ENCODE data around the gene ESF1. TPM values are rescaled to one million over a fixed set of nuclear protein-coding genes. Genes with fewer than 3 reads are reported as not detected.
"Not testable (repeated sequence)": the region's sequence is repeated elsewhere in the genome, so short reads cannot be mapped to it uniquely, and the experiment has no call there.

Gene ESF1
- total RNA-seq, 4 donors from 2014 or later = 3.1 to 18.0 (median 13.2) TPM

GRCh38 chr20:13745784-13746183, 38.9 kb downstream of the ESF1 start:
- H3K9me3 ChIP-seq = no peaks in the 10 kb centered on the region
- DNase-seq = no peak
- no peak overlapping the region for H3K27ac ChIP-seq
- intact Hi-C loops (cut with DNase I; ENCODE audit: low total_unique reads) = no loop called here
- no peak overlapping the region for H3K4me3 ChIP-seq
- H3K4me1 ChIP-seq = no peaks in the 10 kb centered on the region
- TF ChIP-seq POLR2A (IDR thresholded peaks at IDR 0.05) (no peak), CTCF (IDR thresholded peaks at IDR 0.05) (no peak)
- no peaks in the 10 kb centered on the region for H3K36me3 ChIP-seq
- no peaks in the 10 kb centered on the region for H3K27me3 ChIP-seq

- H3K27me3 ChIP-seq = no peaks in the 10 kb centered on the region
- TF ChIP-seq CTCF (IDR thresholded peaks at IDR 0.05) = no peak
- TF ChIP-seq POLR2A (IDR thresholded peaks at IDR 0.05) = no peak
- H3K36me3 ChIP-seq = no peaks in the 10 kb centered on the region
- H3K4me3 ChIP-seq = no peak overlapping the region
- H3K9me3 ChIP-seq = no peaks in the 10 kb centered on the region
- H3K4me1 ChIP-seq = no peaks in the 10 kb centered on the region
- intact Hi-C loops (cut with DNase I; ENCODE audit: low total_unique reads) = no loop called here
- no peak for DNase-seq
- no peak overlapping the region for H3K27ac ChIP-seq
Measured at GRCh38 chr20:13744352-13744751, 40.4 kb downstream of the ESF1 start.

GRCh38 chr20:13741879-13742278, 42.8 kb downstream of the ESF1 start:
- no peak for TF ChIP-seq POLR2A (IDR thresholded peaks at IDR 0.05)
- TF ChIP-seq CTCF (IDR thresholded peaks at IDR 0.05) = no peak
- Histone ChIP-seq H3K36me3 (no peaks in the 10 kb centered on the region), H3K27me3 (no peaks in the 10 kb centered on the region), H3K4me3 (no peak overlapping the region), H3K4me1 (no peaks in the 10 kb centered on the region), H3K27ac (no peak overlapping the region), H3K9me3 (no peaks in the 10 kb centered on the region)
- intact Hi-C loops (cut with DNase I; ENCODE audit: low total_unique reads) = no loop called here
- DNase-seq = no peak

- no peak for TF ChIP-seq CTCF (IDR thresholded peaks at IDR 0.05)
- TF ChIP-seq POLR2A (IDR thresholded peaks at IDR 0.05) = no peak
- H3K27me3 ChIP-seq = no peaks in the 10 kb centered on the region
- H3K36me3 ChIP-seq = no peaks in the 10 kb centered on the region
- DNase-seq = no peak
- H3K4me1 ChIP-seq = no peaks in the 10 kb centered on the region
- H3K9me3 ChIP-seq = no peaks in the 10 kb centered on the region
- intact Hi-C loops (cut with DNase I; ENCODE audit: low total_unique reads) = no loop called here
- peak overlapping the region; percentile 56 to 93 for H3K27ac ChIP-seq
- no peak overlapping the region for H3K4me3 ChIP-seq
Measured at GRCh38 chr20:13739731-13740649, 44.7 kb downstream of the ESF1 start.

- H3K4me3 ChIP-seq; intact Hi-C loops (cut with DNase I; ENCODE audit: low total_unique reads); H3K36me3 ChIP-seq; H3K27me3 ChIP-seq; H3K9me3 ChIP-seq; DNase-seq; H3K4me1 ChIP-seq: not testable (repeated sequence)
- H3K27ac ChIP-seq = peak overlapping the region; percentile 66 to 93
Measured at GRCh38 chr20:13738187-13738586, 46.5 kb downstream of the ESF1 start.
